Smooth muscle cell (in vitro differentiated cells): ENCODE measurements around the gene TCF3. TPM values are rescaled to one million over a fixed set of nuclear protein-coding genes. Genes with fewer than 3 reads are reported as not detected.

Experiments
- DNase-seq: peaks from one replicate; lab custom pipeline; 2025; ENCODE audit not compliant: unreplicated experiment; lab: John Stamatoyannopoulos, UW
- H2AFZ ChIP-seq: fragments of 200-600 bp; sonication (generic); 2 replicates; pipeline ENCODE4 v1.6.0; 2016; ENCODE audit warnings: antibody characterized with exemption, low read depth, mild to moderate bottlenecking
- H3F3A ChIP-seq: fragments of 200-600 bp; sonication (generic); 2 replicates; pipeline ENCODE4 v1.6.0; 2017; ENCODE audit warnings: antibody characterized with exemption, low read depth
- H3K27ac ChIP-seq: fragments of 200-600 bp; sonication (generic); 2 replicates; pipeline ENCODE4 v1.5.1; 2016; ENCODE audit warnings: low read depth, mild to moderate bottlenecking
- H3K27me3 ChIP-seq: fragments of 200-600 bp; sonication (generic); 2 replicates; pipeline ENCODE4 v1.6.1; 2016; ENCODE audit warnings: low read depth, mild to moderate bottlenecking
- H3K36me3 ChIP-seq: fragments of 200-600 bp; sonication (generic); 2 replicates; pipeline ENCODE4 v1.5.1; 2016; ENCODE audit warnings: low read depth
- H3K4me1 ChIP-seq: fragments of 200-600 bp; sonication (generic); 2 replicates; pipeline ENCODE4 v1.5.1; 2016; ENCODE audit warnings: low read depth
- H3K4me2 ChIP-seq: fragments of 200-600 bp; sonication (generic); 2 replicates; pipeline ENCODE4 v1.6.0; 2016; ENCODE audit warnings: mild to moderate bottlenecking
- H3K4me3 ChIP-seq: fragments of 200-600 bp; sonication (generic); 2 replicates; pipeline ENCODE4 v1.5.1; 2016; ENCODE audit warnings: mild to moderate bottlenecking
- H3K79me2 ChIP-seq: fragments of 200-600 bp; sonication (generic); 2 replicates; pipeline ENCODE4 v1.6.0; 2016; ENCODE audit warnings: low read depth, mild to moderate bottlenecking
- H3K9ac ChIP-seq: fragments of 200-600 bp; sonication (generic); 2 replicates; pipeline ENCODE4 v1.6.0; 2016; ENCODE audit warnings: low read depth
- H3K9me3 ChIP-seq: fragments of 200-600 bp; sonication (generic); replicated peaks from 2 replicates; pipeline ENCODE4 v1.5.1; 2016; ENCODE audit warnings: low read depth
- H4K20me1 ChIP-seq: fragments of 200-600 bp; sonication (generic); 2 replicates; pipeline ENCODE4 v1.6.0; 2016; ENCODE audit warnings: low read depth
- WGBS: methylation state at CpG from one replicate; pipeline ENCODE4 v1.1.7; 2016; ENCODE audit warnings: low lambda C conversion rate; 5-methylcytosine and 5-hydroxymethylcytosine counted together
- polyA plus RNA-seq: library from polyadenylated mRNA; unstranded; fragments of >200 nt; fragmentation: Nextera tagmentation; extraction: Ambion mirVana; gene quantifications from 2 replicates; pipeline ENCODE4 v1.2.1, GENCODE V29; 2016
- total RNA-seq: library from RNA; depleted of rRNA; stranded (reverse); fragments of >200 nt; gene quantifications from 2 replicates; pipeline ENCODE4 v1.2.3, GENCODE V29; 2014
- TF ChIP-seq, protein P1 (sequence below): fragments of 200-600 bp; sonication (generic); IDR thresholded peaks from 2 replicates; pipeline ENCODE4 v1.5.1; 2017; ENCODE audit warnings: borderline replicate concordance, mild to moderate bottlenecking, antibody characterized with exemption; ENCODE audit not compliant: insufficient read depth, poor library complexity, severe bottlenecking

TCF3 gene
- total and polyA plus RNA-seq, 2 experiments from 2014 or later: 89.0 to 150 TPM

DNA sequence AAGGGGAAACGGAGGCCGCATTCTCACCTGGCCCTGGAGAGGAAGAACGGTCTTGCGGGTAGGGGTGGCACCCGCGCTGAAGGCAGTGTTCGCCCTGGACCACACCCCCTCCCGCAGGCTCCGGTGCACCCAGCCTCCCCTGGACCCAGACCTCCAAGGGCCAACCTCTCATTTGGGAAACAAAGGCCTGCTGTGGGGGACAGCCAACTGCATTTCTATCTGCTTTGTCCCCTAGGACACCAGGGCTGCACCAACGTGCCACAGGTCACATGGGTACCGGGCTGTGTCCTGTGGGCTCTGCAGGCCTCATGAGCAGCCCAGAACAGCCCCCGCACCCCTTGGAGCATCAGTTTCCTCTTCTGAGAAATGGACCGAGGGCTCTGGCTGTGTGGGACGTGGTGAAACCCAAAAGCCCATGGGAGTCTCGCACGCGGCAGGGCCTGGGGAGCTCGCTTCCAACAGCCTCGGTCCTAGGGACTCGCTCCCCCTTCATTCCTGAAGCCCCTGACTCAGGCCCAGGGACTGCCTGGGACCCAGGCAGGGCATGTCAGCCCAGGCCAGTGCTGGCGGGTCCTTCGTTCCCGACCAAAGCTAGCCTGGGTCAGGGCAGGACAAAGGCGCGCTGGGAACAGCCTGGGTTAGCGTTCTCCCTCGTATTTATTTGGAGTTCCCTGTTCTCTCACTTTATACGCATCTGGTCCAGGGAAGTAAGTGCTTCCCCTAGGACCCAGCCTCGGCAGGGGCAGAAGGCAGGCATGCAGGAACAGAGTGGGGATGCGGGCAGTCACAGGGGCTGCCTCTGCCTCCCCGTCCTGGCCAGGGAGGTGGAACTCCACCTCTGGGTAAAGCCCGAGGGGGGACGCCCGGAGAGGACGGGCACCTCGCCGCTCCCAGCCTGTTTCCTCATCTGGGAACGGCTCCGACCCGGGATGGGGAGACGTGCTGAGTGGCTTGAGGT is 4.6 kb downstream of the TCF3 start:
- H4K20me1 ChIP-seq: peaks cover 87% of the 10 kb centered on the region
- WGBS: 96% methylated on average over 39 of the region's 41 CpGs

DNA sequence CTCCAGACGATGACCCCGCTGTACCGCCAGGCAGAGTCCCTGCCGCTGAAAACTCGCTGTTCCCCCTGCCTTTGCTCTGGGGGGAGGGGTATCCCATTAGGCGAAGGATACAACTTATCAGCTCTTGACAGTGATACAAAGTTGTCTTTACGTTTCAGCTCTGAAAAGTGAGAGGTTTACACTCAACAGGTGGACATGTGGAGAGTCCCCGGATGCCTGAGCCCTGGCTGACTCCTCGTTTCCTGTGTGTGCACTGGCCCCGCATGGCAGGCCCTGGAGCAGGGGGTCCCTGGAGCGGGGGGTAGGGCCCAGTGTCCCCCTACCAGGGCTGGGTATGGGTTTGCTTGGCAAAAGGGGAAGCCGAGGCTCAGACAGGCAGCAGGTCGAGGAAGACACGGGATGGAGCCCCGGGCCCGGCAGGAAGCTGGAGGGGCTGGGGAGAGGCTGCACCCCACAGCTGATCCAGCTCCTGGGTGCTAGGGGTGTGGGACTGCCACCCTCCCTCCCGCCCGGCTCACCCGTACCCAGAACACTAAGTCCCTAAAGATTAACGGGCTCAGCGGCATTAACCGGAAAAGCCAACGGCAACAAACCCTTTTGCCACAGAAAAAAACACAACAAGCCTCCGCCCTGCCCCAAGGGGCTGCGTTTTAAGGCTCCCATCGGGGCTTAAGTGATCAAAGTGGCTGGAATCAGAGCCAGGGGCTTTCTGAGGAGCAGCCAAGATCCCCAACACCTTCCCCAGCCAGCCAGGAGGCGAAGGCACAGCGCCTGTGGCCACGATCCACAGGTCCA is 5.6 kb downstream of the TCF3 start:
- peaks cover 6% of the 10 kb centered on the region for H3K4me1 ChIP-seq
- no peak overlapping the region for H3K27ac ChIP-seq
- H3K9ac ChIP-seq: no peak overlapping the region
- no peak overlapping the region for H3K4me2 ChIP-seq
- WGBS: 94% methylated on average over 29 of the region's 29 CpGs
- no peaks in the 10 kb centered on the region for H3F3A ChIP-seq
- H3K9me3 ChIP-seq: no peaks in the 10 kb centered on the region
- H3K27me3 ChIP-seq: no peaks in the 10 kb centered on the region
- H2AFZ ChIP-seq: no peak overlapping the region
- no peak overlapping the region for H3K4me3 ChIP-seq
- H4K20me1 ChIP-seq: peaks cover 90% of the 10 kb centered on the region
- H3K79me2 ChIP-seq: peaks cover 57% of the 10 kb centered on the region
- no peak for DNase-seq
- TF ChIP-seq, protein P1, sequence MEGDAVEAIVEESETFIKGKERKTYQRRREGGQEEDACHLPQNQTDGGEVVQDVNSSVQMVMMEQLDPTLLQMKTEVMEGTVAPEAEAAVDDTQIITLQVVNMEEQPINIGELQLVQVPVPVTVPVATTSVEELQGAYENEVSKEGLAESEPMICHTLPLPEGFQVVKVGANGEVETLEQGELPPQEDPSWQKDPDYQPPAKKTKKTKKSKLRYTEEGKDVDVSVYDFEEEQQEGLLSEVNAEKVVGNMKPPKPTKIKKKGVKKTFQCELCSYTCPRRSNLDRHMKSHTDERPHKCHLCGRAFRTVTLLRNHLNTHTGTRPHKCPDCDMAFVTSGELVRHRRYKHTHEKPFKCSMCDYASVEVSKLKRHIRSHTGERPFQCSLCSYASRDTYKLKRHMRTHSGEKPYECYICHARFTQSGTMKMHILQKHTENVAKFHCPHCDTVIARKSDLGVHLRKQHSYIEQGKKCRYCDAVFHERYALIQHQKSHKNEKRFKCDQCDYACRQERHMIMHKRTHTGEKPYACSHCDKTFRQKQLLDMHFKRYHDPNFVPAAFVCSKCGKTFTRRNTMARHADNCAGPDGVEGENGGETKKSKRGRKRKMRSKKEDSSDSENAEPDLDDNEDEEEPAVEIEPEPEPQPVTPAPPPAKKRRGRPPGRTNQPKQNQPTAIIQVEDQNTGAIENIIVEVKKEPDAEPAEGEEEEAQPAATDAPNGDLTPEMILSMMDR: no peak
- H3K36me3 ChIP-seq: no peaks in the 10 kb centered on the region

More for the DNA sequence above, 4.6 kb downstream of the TCF3 start:
- TF ChIP-seq, protein P1: no peak
- Histone ChIP-seq H3K27me3 (no peaks in the 10 kb centered on the region), H3K36me3 (no peaks in the 10 kb centered on the region), H3K4me3 (no peak overlapping the region), H3K4me2 (no peak overlapping the region), H3K27ac (no peak overlapping the region), H3F3A (no peaks in the 10 kb centered on the region), H3K9ac (no peak overlapping the region), H3K4me1 (peaks cover 6% of the 10 kb centered on the region), H2AFZ (no peak overlapping the region), H3K9me3 (no peaks in the 10 kb centered on the region), H3K79me2 (peaks cover 53% of the 10 kb centered on the region)
- no peak for DNase-seq

DNA sequence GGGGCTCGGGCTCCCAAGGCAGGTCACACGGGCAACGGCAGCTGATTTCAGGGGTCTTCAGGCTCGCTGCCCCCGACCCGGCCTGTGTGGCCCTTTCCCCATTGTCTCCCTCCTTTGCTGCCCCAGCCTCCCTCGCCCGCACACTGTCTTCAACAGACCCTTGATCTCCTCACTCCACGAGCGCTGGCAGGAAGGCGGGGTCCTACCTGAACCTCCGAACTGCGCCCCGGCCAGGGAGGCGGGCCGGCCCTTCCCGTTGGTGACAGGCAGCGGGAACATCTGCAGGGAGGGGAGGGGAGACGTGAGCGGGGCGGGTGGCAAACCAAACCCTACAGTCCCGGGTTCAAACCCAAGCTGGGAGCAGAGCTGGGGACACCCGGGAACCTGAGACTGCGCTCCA is 6.3 kb downstream of the TCF3 start:
- Histone ChIP-seq H3K36me3 (no peaks in the 10 kb centered on the region), H2AFZ (no peak overlapping the region), H3K9me3 (no peaks in the 10 kb centered on the region), H3K27ac (no peak overlapping the region), H3K4me1 (peaks cover 6% of the 10 kb centered on the region), H4K20me1 (peaks cover 94% of the 10 kb centered on the region), H3K4me3 (no peak overlapping the region), H3K79me2 (peaks cover 50% of the 10 kb centered on the region), H3K27me3 (no peaks in the 10 kb centered on the region), H3K4me2 (no peak overlapping the region), H3K9ac (no peak overlapping the region), H3F3A (no peaks in the 10 kb centered on the region)
- DNase-seq: no peak
- 98% methylated on average over 19 of the region's 24 CpGs for WGBS
- TF ChIP-seq, protein P1: no peak
